Memory B cell (primary cell): ENCODE data around the gene BRAF.
A peak's percentile ranks its signal among the peaks of the same experiment; 100 is the strongest.
"Not testable (repeated sequence)": the region's sequence is repeated elsewhere in the genome, so short reads cannot be mapped to it uniquely, and the experiment has no call there.

Experiments used
- ATAC-seq: fragments of 150-1000 bp; cut with Tn5 transposase; 2 replicates; pipeline ENCODE4 v1.10.0; 2021; ENCODE audit warnings: low read depth, mild to moderate bottlenecking, moderate library complexity
- DNase-seq, 2 donors: peaks; one replicate each; pipeline ENCODE4 v3.0.0; 2022; ENCODE audit warnings: low spot score in 2 of 2
- H3K27ac Mint-ChIP-seq: one replicate; pipeline ENCODE4 v1.8.0; 2022; ENCODE audit warnings: mild to moderate bottlenecking, moderate library complexity, mixed read lengths
- H3K27me3 Mint-ChIP-seq: one replicate; pipeline ENCODE4 v1.8.0; 2022; ENCODE audit warnings: mixed read lengths
- H3K36me3 Mint-ChIP-seq: one replicate; pipeline ENCODE4 v1.8.0; 2022; ENCODE audit warnings: mild to moderate bottlenecking, mixed read lengths
- H3K4me1 Mint-ChIP-seq: one replicate; pipeline ENCODE4 v1.8.0; 2022; ENCODE audit warnings: mixed read lengths
- H3K4me3 Mint-ChIP-seq: one replicate; pipeline ENCODE4 v1.8.0; 2022; ENCODE audit warnings: mild to moderate bottlenecking, moderate library complexity, mixed read lengths
- H3K9me3 Mint-ChIP-seq: one replicate; pipeline ENCODE4 v1.8.0; 2022; ENCODE audit warnings: mixed read lengths

The BRAF gene

DNA sequence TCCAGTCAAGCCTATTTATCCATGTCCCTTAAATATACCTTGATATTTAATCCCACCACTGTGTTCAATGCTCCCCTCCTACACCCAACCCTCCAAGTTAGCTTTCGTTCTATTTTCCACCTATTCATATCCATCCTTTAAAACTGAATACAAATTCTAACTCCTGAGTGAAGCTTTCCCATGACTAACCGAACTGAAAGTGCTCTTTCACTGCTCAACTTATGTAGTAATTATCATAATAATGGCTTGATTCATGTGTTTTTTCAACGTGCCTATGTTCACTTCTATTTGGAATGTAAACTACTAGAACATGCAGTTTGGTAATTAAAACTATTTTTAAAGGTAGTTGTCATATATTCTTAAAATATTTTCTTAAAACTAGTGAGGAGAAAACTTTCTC lies 170.2 kb downstream of the BRAF start:
- Mint-ChIP-seq H3K4me1 (no peaks in the 10 kb centered on the region), H3K4me3 (no peak overlapping the region), H3K9me3 (no peaks in the 10 kb centered on the region), H3K27ac (no peak overlapping the region), H3K36me3 (peaks cover 20% of the 10 kb centered on the region), H3K27me3 (no peaks in the 10 kb centered on the region)
- ATAC-seq (no peak), DNase-seq (no peak)

DNA sequence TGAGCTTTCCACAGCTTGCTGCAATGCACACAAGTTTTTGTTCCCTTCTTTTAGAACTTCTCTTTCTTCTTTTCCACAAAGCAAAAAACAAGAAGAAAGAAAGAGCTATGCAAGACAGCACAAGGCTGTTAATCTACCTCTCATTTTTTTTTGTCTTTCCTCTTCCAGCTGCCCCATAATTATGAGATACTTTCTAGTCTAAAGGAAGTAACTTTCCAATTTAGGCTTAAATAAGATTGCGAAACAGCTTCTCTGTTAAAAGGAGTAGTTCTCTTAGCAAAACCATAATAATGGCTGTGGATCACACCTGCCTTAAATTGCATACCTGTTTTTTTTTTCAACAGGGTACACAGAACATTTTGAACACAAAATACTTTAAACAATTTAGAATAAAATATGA lies 172.2 kb downstream of the BRAF start:
- no peaks in the 10 kb centered on the region for H3K9me3 Mint-ChIP-seq
- H3K4me1 Mint-ChIP-seq, result no peaks in the 10 kb centered on the region
- no peak overlapping the region for H3K27ac Mint-ChIP-seq
- no peaks in the 10 kb centered on the region for H3K27me3 Mint-ChIP-seq
- ATAC-seq, result no peak
- no peak for DNase-seq
- H3K36me3 Mint-ChIP-seq, result peaks cover 22% of the 10 kb centered on the region
- no peak overlapping the region for H3K4me3 Mint-ChIP-seq

- ATAC-seq (no peak), DNase-seq (no peak)
- Mint-ChIP-seq H3K4me1 (peaks cover 10% of the 10 kb centered on the region), H3K9me3 (no peaks in the 10 kb centered on the region), H3K4me3 (no peak overlapping the region), H3K36me3 (peaks cover 19% of the 10 kb centered on the region), H3K27me3 (no peaks in the 10 kb centered on the region), H3K27ac (no peak overlapping the region)
Observed at GRCh38 chr7:140746751-140747150, 178.0 kb downstream of the BRAF start.

GRCh38 chr7:140745266-140746058 lies 179.3 kb downstream of the BRAF start:
- ATAC-seq, result peak; percentile 94
- H3K27ac Mint-ChIP-seq, result peak overlapping the region; percentile 12
- H3K27me3 Mint-ChIP-seq, result no peaks in the 10 kb centered on the region

DNA sequence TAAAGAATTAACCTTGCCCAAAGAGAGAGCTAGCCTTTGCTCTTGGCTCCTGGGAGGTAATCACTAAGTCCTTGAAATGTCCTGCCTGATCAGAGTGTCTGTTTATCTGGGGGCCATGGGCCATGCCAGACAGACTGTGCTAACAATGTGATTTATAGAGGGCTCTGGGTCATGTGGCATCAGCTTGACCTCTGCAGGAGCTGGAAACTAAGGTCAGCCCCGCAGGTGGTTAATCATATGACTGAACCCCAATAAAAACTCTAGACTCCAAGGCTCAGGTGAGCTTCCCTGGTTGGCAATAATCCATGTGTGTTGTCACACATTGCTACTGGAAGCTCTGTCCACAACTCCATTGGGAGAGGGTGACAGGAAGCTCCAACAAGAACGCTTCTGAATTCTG lies 180.7 kb downstream of the BRAF start:
- no peak for DNase-seq
- Mint-ChIP-seq H3K36me3 (peaks cover 14% of the 10 kb centered on the region), H3K27me3 (no peaks in the 10 kb centered on the region), H3K9me3 (no peaks in the 10 kb centered on the region), H3K27ac (no peak overlapping the region), H3K4me1 (peaks cover 10% of the 10 kb centered on the region), H3K4me3 (no peak overlapping the region)
- ATAC-seq, result no peak

More at GRCh38 chr7:140745266-140746058, 179.3 kb downstream of the BRAF start:
- Mint-ChIP-seq H3K36me3 (peaks cover 21% of the 10 kb centered on the region), H3K9me3 (no peaks in the 10 kb centered on the region), H3K4me1 (peaks cover 10% of the 10 kb centered on the region), H3K4me3 (no peak overlapping the region)
- DNase-seq, result no peak

DNA sequence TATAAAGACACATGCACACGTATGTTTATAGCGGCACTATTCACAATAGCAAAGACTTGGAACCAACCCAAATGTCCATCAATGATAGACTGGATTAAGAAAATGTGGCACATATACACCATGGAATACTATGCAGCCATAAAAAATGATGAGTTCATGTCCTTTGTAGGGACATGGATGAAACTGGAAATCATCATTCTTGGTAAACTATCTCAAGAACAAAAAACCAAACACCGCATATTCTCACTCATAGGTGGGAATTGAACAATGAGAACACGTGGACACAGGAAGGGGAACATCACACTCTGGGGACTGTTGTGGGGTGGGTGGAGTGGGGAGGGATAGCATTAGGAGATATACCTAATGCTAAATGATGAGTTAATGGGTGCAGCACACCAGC lies 181.5 kb downstream of the BRAF start:
- H3K27me3 Mint-ChIP-seq, ATAC-seq, H3K27ac Mint-ChIP-seq, H3K9me3 Mint-ChIP-seq, H3K4me3 Mint-ChIP-seq, H3K4me1 Mint-ChIP-seq, DNase-seq: not testable (repeated sequence)
- H3K36me3 Mint-ChIP-seq, result peaks cover 12% of the 10 kb centered on the region

DNA sequence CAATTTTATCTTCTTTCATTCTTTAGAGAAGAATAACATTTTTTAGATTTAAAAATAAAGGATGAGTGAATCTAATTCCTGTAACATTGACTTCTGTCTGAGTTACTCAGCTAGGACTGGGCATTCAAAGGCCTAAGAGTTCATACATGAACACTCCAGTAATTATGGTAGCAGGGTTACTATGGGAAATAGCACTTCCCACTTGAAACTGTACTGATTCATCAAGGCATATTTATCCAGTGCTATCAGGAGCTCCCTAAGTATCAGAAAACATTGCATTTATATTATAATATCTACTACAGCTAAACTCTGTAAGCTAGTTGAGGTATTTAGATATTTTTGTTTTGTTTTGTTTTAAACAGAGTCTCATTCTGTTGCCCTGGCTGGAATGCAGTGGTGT lies 186.4 kb downstream of the BRAF start:
- no peaks in the 10 kb centered on the region for H3K9me3 Mint-ChIP-seq
- no peak overlapping the region for H3K27ac Mint-ChIP-seq
- ATAC-seq, result no peak
- H3K4me1 Mint-ChIP-seq, result no peaks in the 10 kb centered on the region
- no peak for DNase-seq
- no peaks in the 10 kb centered on the region for H3K27me3 Mint-ChIP-seq
- peaks cover 14% of the 10 kb centered on the region for H3K36me3 Mint-ChIP-seq
- H3K4me3 Mint-ChIP-seq, result no peak overlapping the region

DNA sequence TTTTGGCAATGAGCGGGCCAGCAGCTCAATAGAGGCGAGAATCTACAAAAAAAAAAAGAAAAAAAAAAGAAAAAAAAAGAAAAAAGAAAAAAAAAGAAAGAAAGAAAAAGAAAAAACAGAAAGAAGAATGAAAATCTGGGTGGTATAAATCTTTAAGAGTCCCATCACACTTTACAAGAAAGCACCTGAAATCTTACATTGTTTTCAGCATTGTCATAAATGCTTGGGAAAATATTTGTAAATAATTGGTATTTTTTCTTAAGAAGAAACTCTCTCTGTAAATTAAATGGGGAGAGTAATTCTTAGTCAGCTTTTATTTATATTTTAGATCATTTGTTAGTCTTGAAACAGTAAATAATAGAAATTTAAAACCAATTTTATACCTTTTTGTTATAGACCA lies 190.0 kb downstream of the BRAF start:
- no peak for ATAC-seq
- Mint-ChIP-seq H3K36me3 (peaks cover 14% of the 10 kb centered on the region), H3K9me3 (no peaks in the 10 kb centered on the region), H3K27me3 (no peaks in the 10 kb centered on the region), H3K4me3 (no peak overlapping the region), H3K27ac (no peak overlapping the region), H3K4me1 (no peaks in the 10 kb centered on the region)
- DNase-seq, result no peak

GRCh38 chr7:140734096-140734495 lies 190.6 kb downstream of the BRAF start:
- peaks cover 15% of the 10 kb centered on the region for H3K36me3 Mint-ChIP-seq
- H3K27ac Mint-ChIP-seq, result no peak overlapping the region
- no peaks in the 10 kb centered on the region for H3K4me1 Mint-ChIP-seq
- H3K4me3 Mint-ChIP-seq, result no peak overlapping the region
- DNase-seq (no peak), ATAC-seq (no peak)
- no peaks in the 10 kb centered on the region for H3K27me3 Mint-ChIP-seq
- no peaks in the 10 kb centered on the region for H3K9me3 Mint-ChIP-seq

- no peak overlapping the region for H3K27ac Mint-ChIP-seq
- H3K27me3 Mint-ChIP-seq, result no peaks in the 10 kb centered on the region
- no peak for ATAC-seq
- H3K4me1 Mint-ChIP-seq, result no peaks in the 10 kb centered on the region
- no peak overlapping the region for H3K4me3 Mint-ChIP-seq
- H3K9me3 Mint-ChIP-seq, result no peaks in the 10 kb centered on the region
- no peak for DNase-seq
- peaks cover 12% of the 10 kb centered on the region for H3K36me3 Mint-ChIP-seq
Observed at GRCh38 chr7:140732416-140732815, 192.3 kb downstream of the BRAF start.

DNA sequence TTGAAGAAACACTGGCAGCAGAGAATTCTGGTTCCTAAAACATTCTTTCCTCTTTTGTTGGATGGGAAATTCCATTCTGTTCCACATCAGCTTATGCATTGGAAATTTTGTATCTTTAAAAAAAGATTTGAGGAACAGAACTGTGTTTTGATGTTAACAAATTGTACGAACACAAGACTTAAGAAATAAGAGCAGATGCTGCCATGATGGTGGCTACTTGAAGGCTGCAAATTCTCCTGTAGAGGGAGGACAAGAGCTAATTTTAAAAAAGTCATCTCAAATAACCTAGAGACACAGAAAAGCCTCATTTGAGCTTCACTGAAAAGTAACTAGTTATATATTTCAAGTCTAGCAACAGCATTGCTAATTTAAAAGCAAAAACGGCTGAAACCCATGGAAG lies 198.4 kb downstream of the BRAF start:
- DNase-seq (no peak), ATAC-seq (no peak)
- no peak overlapping the region for H3K4me3 Mint-ChIP-seq
- H3K36me3 Mint-ChIP-seq, result peaks cover 6% of the 10 kb centered on the region
- no peaks in the 10 kb centered on the region for H3K4me1 Mint-ChIP-seq
- H3K27ac Mint-ChIP-seq, result no peak overlapping the region
- no peaks in the 10 kb centered on the region for H3K27me3 Mint-ChIP-seq
- no peaks in the 10 kb centered on the region for H3K9me3 Mint-ChIP-seq

- H3K4me3 Mint-ChIP-seq, result no peak overlapping the region
- H3K36me3 Mint-ChIP-seq, result peaks cover 5% of the 10 kb centered on the region
- ATAC-seq (no peak), DNase-seq (no peak)
- H3K27ac Mint-ChIP-seq, result no peak overlapping the region
- H3K4me1 Mint-ChIP-seq, result peaks cover 5% of the 10 kb centered on the region
- no peaks in the 10 kb centered on the region for H3K27me3 Mint-ChIP-seq
- H3K9me3 Mint-ChIP-seq, result no peaks in the 10 kb centered on the region
Observed at GRCh38 chr7:140724706-140725105, 200.0 kb downstream of the BRAF start.

GRCh38 chr7:140723574-140723973 lies 201.2 kb downstream of the BRAF start:
- Mint-ChIP-seq H3K9me3 (no peaks in the 10 kb centered on the region), H3K4me3 (no peak overlapping the region), H3K27ac (no peak overlapping the region), H3K4me1 (peaks cover 5% of the 10 kb centered on the region), H3K36me3 (peaks cover 4% of the 10 kb centered on the region), H3K27me3 (no peaks in the 10 kb centered on the region)
- DNase-seq, result no peak
- no peak for ATAC-seq

DNA sequence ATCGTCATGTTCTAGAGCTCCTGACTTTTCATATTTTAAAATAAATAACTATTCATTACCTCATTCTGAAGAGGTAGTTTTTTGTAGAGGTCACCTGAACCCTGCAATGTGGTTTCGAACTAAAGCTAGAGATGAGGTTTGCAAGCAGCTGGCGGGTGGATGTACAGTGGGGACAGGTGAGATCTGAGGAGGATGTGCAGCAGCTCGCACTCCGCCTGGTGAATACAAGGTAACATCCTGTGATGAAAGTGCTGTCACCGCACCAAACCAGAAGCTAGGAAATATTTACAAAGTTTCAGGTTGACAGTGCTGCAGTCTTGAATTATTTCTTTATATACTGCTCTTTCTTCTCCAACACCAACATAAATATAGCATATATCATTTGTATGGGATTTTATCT lies 201.7 kb downstream of the BRAF start:
- ATAC-seq, result no peak
- Mint-ChIP-seq H3K4me1 (peaks cover 5% of the 10 kb centered on the region), H3K4me3 (no peak overlapping the region), H3K36me3 (peaks cover 4% of the 10 kb centered on the region), H3K9me3 (no peaks in the 10 kb centered on the region), H3K27ac (no peak overlapping the region), H3K27me3 (no peaks in the 10 kb centered on the region)
- DNase-seq, result no peak

GRCh38 chr7:140722254-140722653 lies 202.5 kb downstream of the BRAF start:
- no peak for ATAC-seq

More at GRCh38 chr7:140722254-140722653, 202.5 kb downstream of the BRAF start:
- Mint-ChIP-seq H3K9me3 (no peaks in the 10 kb centered on the region), H3K27ac (no peak overlapping the region), H3K4me3 (no peak overlapping the region), H3K27me3 (no peaks in the 10 kb centered on the region), H3K4me1 (peaks cover 5% of the 10 kb centered on the region), H3K36me3 (peaks cover 4% of the 10 kb centered on the region)
- DNase-seq, result no peak
